ENCODE data around the gene ZNF778.
"Not testable (repeated sequence)": the region's sequence is repeated elsewhere in the genome, so short reads cannot be mapped to it uniquely, and the experiment has no call there.

The ZNF778 gene

DNA sequence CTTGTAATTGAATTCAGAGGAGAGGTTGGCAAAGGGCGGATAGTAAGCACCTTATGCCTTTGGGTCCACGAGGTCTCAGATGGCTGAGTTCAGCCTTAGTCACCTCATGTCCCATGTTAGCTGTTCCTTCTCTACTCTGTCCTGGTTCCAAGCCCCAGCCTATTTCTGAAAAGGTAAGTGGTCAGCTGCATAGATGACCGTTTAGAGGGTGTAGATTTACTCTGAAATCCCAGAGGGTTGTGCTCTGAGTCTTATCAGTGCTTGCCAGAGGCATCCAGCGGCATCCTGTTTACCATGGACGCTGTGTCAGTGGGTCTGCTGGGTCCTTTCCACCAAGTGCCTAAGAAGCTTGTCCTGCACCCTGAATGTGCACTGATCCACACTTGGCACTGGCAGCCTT, 1.9 kb downstream of the ZNF778 start:
- DNase-seq: no peak

DNA sequence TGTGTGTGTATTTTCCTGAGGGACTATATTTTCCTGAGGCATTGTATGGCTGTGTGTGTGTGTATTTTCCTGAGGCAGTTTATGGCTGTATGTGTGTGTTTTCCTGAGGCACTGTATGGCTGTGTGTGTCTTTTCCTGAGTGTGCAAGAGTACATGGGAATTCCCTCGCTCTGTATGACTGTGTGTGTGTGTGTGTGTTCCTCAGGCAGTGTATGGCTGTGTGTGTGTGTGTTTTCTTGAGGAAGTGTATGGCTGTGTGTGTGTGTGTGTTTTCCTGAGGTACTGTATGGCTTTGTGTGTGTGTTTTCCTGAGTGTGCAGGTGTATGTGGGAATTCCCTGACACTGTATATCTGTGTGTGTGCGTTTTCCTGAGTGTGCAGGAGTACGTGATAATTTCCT, 4.1 kb downstream of the ZNF778 start:
- DNase-seq: no peak

GRCh38 chr16:89222931-89223330, 5.4 kb downstream of the ZNF778 start:
- DNase-seq: no peak

DNA sequence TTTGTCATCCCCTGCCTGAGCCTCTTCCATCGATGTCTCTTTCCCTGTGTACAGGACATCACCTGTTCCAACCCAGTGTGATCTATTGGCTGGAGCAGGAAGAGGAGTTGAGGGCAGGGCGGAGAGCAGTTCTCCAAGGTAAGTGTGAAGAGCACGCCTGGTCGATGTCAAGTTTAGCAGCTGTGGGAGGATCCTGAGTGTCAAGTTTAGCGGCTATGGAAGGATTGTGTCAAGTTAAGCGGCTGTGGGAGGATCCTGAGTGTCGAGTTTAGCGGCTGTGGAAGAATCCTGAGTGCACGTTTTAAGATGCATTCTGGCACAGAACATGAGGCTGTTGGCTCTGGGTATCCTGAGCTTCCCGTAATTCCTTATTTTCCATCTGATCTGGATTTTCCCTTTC, 7.2 kb downstream of the ZNF778 start:
- DNase-seq: no peak

- no peak for DNase-seq
Measured at GRCh38 chr16:89230255-89230654, 12.8 kb downstream of the ZNF778 start.

- no peak for DNase-seq
Measured at GRCh38 chr16:89232107-89232506, 14.6 kb downstream of the ZNF778 start.

- no peak for DNase-seq
Measured at GRCh38 chr16:89233678-89234490, 16.4 kb downstream of the ZNF778 start.

DNA sequence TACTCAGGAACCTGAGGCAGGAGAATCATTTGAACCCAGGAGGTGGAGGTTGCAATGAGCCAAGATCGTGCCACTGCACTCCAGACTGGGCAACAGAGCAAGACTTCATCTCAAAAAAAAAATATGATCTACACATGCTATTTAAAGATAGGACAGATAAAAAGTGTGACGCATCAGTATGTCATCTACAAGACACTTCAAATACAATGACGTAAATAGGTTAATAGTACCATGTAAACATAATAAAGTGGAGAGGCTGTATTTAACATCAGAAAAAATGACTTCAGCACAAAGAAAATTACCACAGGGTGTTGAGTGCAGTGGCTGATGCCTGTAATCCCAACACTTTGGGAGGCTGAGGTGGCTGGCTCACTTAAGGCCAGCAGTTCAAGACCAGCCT, 20.2 kb downstream of the ZNF778 start:
- DNase-seq: no peak

DNA sequence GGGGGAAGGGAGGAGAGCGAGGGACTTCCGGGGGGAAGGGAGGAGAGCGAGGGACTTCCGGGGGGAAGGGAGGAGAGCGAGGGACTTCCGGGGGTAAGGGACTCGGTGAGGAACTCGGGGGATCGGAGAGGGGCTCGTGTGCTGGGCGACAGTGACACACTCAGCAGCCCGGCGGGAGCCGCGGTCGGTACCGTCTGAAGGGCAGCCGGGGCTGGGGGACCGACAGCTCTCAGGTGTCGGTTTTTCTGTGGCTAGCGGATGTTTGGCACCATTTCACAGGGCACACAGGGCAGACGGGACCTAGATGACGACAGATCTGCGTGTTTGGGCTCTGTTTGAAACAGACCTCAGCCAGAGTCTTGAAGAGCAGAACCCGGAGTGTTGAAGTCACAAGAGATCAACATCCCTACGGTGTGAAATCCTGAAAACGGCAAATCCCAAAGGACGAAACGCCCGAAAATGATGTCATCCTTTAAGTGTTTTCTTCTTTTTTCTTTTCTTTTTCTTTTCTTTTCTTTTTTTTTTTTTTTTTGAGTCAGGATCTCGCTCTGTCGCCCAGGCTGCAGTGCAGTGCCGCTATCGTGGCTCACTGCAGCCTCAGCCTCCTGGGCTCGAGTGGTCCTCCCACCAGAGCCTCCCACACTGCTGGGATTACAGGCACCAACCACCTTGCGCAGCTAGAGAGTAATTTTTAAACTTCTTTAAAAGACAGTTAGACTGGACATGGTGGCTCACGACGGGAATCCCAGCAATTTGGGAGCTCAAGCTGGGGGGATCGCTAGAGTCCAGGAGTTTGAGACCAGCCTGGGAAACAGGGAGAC, 23.9 kb downstream of the ZNF778 start:
- DNase-seq: peak; percentile 36

DNA sequence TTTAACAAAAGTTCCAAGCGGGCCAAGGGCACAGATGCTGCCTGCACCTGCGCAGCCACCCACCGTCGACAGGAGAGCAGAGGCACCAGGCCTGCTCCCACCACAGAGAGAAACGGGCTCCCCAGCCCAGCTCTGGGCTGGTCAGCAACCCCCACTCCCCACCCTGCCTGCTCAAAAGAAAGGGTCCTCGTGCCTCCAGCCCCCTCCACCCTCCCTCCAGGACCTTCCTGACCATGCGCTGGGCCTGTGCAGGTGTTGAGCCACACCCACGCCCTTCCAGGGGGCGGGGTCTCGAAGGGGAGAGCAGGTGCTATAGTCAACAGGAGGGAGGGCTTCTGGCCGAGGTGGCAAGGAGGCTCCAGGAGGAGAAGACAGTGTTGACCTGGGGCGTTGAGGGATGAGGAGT, 25.3 kb downstream of the ZNF778 start:
- DNase-seq: no peak

DNA sequence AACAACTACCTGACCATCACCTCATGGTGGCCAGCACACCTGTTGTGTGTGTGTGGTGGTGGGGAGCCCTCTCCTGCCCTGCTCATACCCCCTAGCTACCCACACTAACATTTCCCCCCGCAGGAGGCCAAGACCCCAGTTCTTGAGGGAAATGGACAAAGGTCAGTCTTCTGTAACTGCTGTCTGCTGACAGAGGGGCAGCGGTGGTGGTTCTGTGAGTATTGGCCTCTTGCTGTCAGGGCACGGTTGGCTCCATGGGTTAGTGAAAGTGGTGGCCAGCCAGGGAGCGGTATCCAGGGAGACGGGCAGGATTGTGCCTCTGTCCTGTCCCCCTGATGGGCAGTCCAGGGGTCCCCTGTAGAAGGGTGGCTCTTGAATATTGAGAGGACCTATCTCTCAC, 26.2 kb downstream of the ZNF778 start:
- DNase-seq: no peak

- not testable (repeated sequence) for DNase-seq
Measured at GRCh38 chr16:89244264-89244663, 26.8 kb downstream of the ZNF778 start.

DNA sequence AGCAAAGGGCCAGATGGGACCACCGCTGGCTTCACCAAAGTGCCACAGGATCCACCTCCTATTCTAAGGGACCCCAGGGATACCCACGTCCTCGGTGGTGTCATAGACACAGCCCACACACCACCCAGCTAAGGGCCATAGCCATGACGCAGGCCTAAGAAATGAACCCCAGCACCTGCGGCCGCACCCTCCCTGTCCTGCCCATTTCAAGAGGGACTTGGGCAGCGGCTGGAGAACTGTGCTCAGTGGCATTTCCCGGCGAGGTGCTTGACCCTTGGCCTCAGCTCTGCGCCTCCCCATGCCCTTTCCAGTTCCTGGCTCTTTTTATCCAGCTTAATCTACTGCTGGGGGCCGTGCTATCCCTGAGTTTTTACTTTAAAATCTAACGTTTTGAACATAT, 27.3 kb downstream of the ZNF778 start:
- DNase-seq: no peak

DNA sequence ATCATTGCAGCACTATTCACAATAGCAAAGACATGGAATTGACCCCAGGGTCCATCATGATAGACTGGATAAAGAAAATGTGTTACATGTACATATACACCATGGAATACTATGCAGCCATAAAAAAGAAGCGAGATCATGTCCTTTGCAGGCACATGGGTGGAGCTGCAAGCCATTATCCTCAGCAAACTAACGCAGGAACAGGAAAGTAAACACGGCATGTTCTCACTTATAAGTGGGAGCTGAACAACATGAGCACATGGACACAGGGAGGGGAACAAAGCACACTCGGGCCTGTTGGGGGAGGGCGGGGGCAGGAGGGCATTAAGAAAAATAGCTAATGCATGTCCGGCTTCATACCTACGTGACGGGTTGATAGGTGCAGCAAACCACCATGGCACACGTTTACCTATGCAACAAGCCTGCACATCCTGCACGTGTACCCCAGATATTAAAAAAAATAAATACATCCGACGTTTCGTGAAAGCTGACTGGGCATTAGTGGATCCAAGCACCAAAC, 28.9 kb downstream of the ZNF778 start:
- no peak for DNase-seq

DNA sequence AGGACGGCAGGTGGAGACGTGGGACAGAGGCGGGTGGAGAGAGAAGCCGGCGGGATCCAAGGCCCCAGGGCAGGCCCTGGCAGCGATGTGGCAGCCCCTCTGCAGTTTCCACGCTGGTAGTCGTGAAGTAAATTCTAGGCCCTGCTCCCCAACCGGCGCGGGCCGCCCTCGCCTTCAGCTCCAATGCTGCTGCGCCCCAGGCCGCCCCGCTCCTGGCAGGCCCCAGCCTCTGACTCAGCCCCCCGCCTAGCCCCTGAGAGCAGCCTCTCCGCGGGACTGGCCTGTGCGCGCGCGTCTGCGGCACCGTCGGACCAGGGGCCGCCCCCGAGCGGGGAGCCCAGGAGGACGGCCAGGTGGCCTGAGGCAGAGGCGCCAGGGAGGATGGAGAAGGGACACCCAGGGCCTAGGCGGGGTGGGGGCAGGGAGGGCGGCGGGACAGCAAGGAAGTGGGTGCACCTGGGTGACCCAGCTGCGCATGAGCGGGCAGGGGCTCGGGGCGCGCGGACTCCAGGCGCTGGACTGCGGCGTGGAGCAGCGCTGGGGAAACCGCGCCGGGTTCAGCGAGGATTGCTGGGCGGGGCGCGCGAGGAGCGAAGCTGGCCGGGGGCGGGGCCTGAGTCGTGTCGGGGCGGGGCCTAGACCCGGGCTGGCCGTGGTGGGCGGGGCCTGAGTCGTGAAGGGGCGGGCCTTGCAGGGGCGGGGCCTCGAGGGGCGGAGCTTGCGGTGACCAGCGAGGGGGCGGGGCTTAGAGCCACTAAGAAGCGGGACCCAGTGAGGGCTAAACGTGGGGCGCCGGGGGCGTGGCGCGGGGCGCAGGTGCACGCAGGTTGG, 29.6 kb downstream of the ZNF778 start:
- DNase-seq: peak; percentile 27

GRCh38 chr16:89247734-89248075, 30.2 kb downstream of the ZNF778 start:
- DNase-seq: not testable (repeated sequence)

- no peak for DNase-seq
Measured at GRCh38 chr16:89248196-89248982, 30.9 kb downstream of the ZNF778 start.

DNA sequence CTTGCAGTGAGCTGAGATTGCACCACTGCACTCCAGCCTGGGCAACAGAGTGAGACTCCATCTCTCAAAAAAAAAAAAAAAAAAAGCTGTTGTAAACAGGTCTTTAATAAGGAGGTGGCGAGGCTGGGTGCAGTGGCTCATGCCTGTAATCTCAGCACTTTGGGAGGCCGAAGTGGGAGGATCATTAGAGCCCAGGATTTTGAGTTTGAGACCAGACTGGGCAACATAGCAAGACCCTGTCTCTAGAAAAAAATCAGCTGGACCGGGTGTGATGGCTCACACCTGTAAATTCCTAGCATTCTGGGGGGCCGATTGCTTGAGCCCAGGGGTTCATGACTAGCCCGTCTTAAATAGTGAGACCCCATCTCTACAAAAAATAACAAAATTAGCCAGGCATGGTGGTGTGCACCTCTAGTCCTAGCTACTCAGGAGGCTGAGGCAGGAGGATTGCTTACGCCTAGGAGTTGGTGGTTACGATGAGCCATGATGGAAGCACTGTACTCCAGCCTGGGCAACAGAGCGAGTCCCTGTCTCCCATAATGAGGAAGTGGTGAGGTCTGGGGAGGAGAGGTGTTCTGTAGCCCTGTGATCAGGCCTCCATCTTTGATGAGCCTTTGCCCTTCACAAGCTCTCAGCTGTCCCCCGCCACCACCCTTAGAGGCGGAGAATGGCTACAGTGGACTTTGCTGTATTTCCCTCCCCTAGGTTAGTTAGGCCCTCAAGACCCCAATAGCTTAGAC, 36.2 kb downstream of the ZNF778 start:
- no peak for DNase-seq

GRCh38 chr16:89256651-89257254, 39.2 kb downstream of the ZNF778 start:
- DNase-seq: no peak

DNA sequence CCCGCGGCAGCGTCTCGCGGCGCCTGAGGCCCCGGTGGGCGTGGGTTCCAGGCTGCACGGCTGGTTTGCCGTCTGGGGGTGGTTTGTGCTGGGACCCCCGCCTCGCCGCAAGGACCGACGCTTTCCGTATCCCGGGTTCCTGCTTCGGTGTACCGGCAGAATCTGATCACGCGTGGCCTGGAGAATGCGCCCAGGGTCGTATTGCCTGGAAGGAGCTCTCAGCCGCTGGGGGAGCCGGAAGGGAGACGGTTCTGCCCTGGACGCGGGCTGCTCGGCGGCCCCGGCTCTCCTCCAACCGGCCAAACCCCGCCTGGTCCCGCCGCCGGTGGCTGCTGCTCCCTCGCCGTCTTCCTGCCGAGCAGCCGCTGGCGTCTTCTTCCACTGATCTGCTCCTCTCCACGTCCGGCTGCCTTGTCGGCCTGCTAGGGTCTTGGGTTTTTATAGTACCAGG, 39.8 kb downstream of the ZNF778 start:
- no peak for DNase-seq
